Cardiac muscle cell (in vitro differentiated cells and primary cell): ENCODE results near the gene CCDC73. TPM values are rescaled to one million over a fixed set of nuclear protein-coding genes. Genes with fewer than 3 reads are reported as not detected.
A peak's percentile ranks its signal among the peaks of the same experiment; 100 is the strongest.

Source experiments
- DNase-seq, 2 donors: peaks; one replicate each; pipeline versions ENCODE4 v3.0.0 to v3.0.0-alpha.2; 2010 to 2017; ENCODE audit warnings: low read depth in 1 of 2, low spot score in 1 of 2
- H3K27ac ChIP-seq: fragments of 200-600 bp; sonication (generic); 2 replicates; pipeline ENCODE4 v1.5.1; 2016
- H3K27me3 ChIP-seq: fragments of 200-600 bp; sonication (generic); 2 replicates; pipeline ENCODE4 v1.6.0; 2016; ENCODE audit warnings: control low read depth
- H3K36me3 ChIP-seq: fragments of 200-600 bp; sonication (generic); 2 replicates; pipeline ENCODE4 v1.5.1; 2016; ENCODE audit warnings: control low read depth
- H3K4me1 ChIP-seq: fragments of 200-600 bp; sonication (generic); 2 replicates; pipeline ENCODE4 v1.8.1; 2017; ENCODE audit warnings: low read depth, mild to moderate bottlenecking, mixed run types
- H3K4me3 ChIP-seq: fragments of 200-600 bp; sonication (generic); 2 replicates; pipeline ENCODE4 v1.5.1; 2016; ENCODE audit warnings: mild to moderate bottlenecking
- H3K9me3 ChIP-seq: fragments of 200-600 bp; sonication (generic); 2 replicates; pipeline ENCODE4 v1.5.1; 2017; ENCODE audit warnings: low read depth, mild to moderate bottlenecking, control low read depth
- polyA plus RNA-seq: library from polyadenylated mRNA; unstranded; fragments of >200 nt; fragmentation: Nextera tagmentation; extraction: Ambion mirVana; gene quantifications from 2 replicates; pipeline ENCODE4 v1.2.1, GENCODE V29; 2016
- total RNA-seq: library from RNA; depleted of rRNA; stranded (reverse); fragments of >200 nt; gene quantifications from 2 replicates; pipeline ENCODE4 v1.2.3, GENCODE V29; 2016
- TF ChIP-seq, protein P1 (sequence below): IDR thresholded peaks from 2 replicates; pipeline ENCODE4 v1.5.1; 2012; ENCODE audit warnings: low read depth, mild to moderate bottlenecking, low read length

Gene CCDC73
- total and polyA plus RNA-seq, 2 experiments from 2014 or later, result 0.76 TPM; not detected in 1

DNA sequence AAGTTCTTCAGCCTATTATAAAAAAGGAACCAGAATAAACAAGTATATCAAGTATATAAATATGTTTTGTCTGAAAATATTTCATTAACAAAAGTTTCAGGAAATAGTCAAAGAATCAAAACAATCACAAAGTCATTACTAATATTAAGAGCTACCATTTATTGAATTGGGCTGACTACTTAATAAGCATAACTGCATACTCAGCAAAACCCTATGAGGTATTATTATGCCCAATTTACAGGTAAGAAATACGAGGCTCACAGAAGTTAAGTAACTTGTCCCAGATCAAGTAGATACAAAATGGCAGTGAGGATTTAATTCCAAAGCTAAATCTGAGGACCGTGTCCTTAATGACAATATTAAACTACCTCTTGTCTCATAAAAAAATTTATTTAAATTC lies 158.6 kb downstream of the CCDC73 start:
- Histone ChIP-seq H3K27me3 (no peaks in the 10 kb centered on the region), H3K36me3 (no peaks in the 10 kb centered on the region), H3K4me3 (no peak overlapping the region), H3K9me3 (no peaks in the 10 kb centered on the region), H3K4me1 (no peaks in the 10 kb centered on the region), H3K27ac (no peak overlapping the region)
- TF ChIP-seq, protein P1, sequence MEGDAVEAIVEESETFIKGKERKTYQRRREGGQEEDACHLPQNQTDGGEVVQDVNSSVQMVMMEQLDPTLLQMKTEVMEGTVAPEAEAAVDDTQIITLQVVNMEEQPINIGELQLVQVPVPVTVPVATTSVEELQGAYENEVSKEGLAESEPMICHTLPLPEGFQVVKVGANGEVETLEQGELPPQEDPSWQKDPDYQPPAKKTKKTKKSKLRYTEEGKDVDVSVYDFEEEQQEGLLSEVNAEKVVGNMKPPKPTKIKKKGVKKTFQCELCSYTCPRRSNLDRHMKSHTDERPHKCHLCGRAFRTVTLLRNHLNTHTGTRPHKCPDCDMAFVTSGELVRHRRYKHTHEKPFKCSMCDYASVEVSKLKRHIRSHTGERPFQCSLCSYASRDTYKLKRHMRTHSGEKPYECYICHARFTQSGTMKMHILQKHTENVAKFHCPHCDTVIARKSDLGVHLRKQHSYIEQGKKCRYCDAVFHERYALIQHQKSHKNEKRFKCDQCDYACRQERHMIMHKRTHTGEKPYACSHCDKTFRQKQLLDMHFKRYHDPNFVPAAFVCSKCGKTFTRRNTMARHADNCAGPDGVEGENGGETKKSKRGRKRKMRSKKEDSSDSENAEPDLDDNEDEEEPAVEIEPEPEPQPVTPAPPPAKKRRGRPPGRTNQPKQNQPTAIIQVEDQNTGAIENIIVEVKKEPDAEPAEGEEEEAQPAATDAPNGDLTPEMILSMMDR, result no peak
- no peak for DNase-seq

DNA sequence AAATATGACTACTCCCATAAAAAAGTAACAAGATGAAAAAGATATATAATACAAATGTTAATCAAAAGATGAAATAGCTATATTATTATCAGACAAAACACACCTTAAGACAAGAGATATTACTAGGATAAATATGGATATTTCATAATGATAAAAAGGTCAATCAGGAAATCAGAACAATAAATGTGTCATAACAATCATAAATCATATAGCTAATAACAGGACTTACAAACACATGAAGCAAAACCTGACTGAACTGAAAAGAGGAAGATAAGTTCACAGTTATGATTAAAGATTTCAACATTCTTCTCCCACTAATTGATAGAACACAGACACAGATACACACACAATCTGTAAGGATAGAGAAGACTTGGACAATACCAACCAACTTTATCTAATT lies 163.6 kb downstream of the CCDC73 start:
- no peak for DNase-seq
- no peaks in the 10 kb centered on the region for H3K4me1 ChIP-seq
- no peaks in the 10 kb centered on the region for H3K36me3 ChIP-seq
- no peak overlapping the region for H3K4me3 ChIP-seq
- no peaks in the 10 kb centered on the region for H3K9me3 ChIP-seq
- H3K27me3 ChIP-seq, result no peaks in the 10 kb centered on the region
- TF ChIP-seq, protein P1, result no peak
- H3K27ac ChIP-seq, result no peak overlapping the region

DNA sequence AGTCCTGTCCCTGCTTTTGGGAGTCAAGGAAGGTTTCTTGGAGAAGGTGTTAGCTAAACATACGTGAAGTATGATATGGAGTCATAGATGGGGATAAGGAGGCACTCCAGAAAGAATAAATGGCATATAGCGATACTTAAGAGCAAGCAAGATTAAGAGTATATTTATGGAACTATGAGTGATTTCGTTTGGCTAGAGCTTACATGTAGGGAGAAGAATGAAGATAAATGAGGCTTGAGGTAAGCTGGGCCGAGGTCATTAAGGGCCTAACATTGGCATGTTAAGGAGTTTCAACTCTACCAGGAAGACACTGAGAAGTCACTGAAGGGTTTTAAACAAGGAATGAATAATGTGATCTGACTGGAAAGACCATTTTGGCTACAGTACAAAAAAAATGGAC lies 177.6 kb downstream of the CCDC73 start:
- DNase-seq, result no peak
- H3K4me3 ChIP-seq, result no peak overlapping the region
- no peaks in the 10 kb centered on the region for H3K27me3 ChIP-seq
- no peaks in the 10 kb centered on the region for H3K4me1 ChIP-seq
- no peak overlapping the region for H3K27ac ChIP-seq
- TF ChIP-seq, protein P1, result no peak
- H3K9me3 ChIP-seq, result no peaks in the 10 kb centered on the region
- no peaks in the 10 kb centered on the region for H3K36me3 ChIP-seq

DNA sequence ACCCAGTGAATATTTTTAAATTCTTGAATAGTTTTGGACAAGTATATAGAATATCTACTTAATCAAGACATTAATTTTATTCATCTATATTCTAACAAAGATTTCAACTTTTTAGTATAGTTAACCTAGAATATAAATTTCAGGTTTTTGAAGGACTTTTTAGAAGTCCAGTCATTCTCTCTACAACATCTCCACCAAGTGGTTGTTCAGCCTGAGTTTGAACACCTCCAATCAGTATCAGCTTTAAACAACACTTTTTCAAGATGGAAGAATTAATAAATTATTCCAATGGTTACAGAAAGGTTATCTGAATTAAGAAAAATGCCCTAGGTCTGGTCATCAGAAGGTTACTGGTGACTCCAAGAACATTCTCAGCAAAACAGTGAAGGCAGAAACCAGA lies 179.0 kb downstream of the CCDC73 start:
- no peaks in the 10 kb centered on the region for H3K4me1 ChIP-seq
- DNase-seq, result peak; percentile 3 to 69
- TF ChIP-seq, protein P1, result peak; percentile 57
- no peak overlapping the region for H3K4me3 ChIP-seq
- no peak overlapping the region for H3K27ac ChIP-seq
- no peaks in the 10 kb centered on the region for H3K9me3 ChIP-seq
- H3K27me3 ChIP-seq, result no peaks in the 10 kb centered on the region
- no peaks in the 10 kb centered on the region for H3K36me3 ChIP-seq

DNA sequence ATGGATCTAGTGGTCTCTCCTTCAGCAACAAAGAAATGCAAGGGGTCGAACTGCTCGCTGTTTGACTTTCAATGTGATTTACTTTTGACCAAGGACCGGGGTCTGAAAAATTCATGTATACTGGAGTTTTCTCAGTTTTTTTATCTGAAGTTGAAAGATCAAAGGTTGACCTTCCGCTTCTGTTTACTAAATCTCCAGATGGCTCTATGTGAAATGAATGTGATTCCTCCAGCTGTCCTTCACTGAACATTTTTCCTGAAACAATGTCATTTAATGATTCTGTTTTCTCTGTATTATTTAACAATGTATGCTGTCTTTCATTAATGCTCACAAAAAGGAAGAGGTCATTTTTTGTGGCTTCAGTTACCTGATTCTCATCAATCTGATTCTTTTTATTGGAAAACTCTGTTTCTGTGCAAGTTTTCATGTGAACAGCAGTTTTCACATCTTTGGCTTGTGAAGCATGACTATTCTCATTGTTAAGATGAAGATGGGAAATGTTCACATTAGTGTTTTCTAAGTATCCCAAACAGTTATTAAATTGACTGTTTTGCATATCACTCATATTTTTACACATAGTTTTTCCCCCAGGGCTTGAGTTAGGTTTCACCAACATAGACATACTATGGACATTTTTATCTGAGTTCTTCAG lies 180.8 kb downstream of the CCDC73 start:
- no peaks in the 10 kb centered on the region for H3K36me3 ChIP-seq
- H3K27ac ChIP-seq, result no peak overlapping the region
- TF ChIP-seq, protein P1, result no peak
- H3K27me3 ChIP-seq, result no peaks in the 10 kb centered on the region
- H3K4me1 ChIP-seq, result no peaks in the 10 kb centered on the region
- no peak overlapping the region for H3K4me3 ChIP-seq
- DNase-seq, result no peak
- no peaks in the 10 kb centered on the region for H3K9me3 ChIP-seq
